ENCODE data around the gene OR2M7.
"Not testable (repeated sequence)": the region's sequence is repeated elsewhere in the genome, so short reads cannot be mapped to it uniquely, and the experiment has no call there.

The OR2M7 gene, protein sequence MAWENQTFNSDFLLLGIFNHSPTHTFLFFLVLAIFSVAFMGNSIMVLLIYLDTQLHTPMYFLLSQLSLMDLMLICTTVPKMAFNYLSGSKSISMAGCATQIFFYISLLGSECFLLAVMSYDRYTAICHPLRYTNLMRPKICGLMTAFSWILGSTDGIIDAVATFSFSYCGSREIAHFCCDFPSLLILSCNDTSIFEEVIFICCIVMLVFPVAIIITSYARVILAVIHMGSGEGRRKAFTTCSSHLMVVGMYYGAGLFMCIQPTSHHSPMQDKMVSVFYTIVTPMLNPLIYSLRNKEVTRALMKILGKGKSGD

DNA sequence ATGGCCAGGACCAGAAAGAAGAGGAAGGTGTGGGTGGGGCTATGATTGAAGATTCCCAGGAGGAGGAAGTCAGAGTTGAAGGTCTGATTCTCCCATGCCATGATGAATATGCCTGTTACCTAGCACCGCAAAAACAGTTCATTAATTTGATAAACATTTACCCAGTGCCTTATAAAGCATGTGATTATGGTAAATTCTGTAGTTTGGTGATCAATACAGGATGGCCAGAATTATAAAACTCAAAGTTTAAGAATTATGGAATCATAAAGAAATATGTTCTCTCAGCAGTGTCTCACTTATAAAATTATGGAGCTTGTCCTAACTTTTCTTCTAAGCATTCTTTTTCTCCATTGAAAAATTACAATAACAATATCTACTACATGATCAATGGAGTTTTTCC is at the start of gene OR2M7:
TSS of gene OR2M7 (minus strand) at position 101 of the 400 bp plus-strand sequence. CDS start at position 101, 0 bp downstream.
- no peaks in the 10 kb centered on the region for H3K4me1 Mint-ChIP-seq
- ATAC-seq (no peak), DNase-seq (no peak)
- peaks cover 0 to 5% of the 10 kb centered on the region in 2 donors for H3K9me3 Mint-ChIP-seq
- no peak within 1 kb of the TSS for H3K27ac Mint-ChIP-seq
- H3K4me3 Mint-ChIP-seq, result no peak within 1 kb of the TSS
- H3K27me3 Mint-ChIP-seq, result no peaks in the 10 kb centered on the region

DNA sequence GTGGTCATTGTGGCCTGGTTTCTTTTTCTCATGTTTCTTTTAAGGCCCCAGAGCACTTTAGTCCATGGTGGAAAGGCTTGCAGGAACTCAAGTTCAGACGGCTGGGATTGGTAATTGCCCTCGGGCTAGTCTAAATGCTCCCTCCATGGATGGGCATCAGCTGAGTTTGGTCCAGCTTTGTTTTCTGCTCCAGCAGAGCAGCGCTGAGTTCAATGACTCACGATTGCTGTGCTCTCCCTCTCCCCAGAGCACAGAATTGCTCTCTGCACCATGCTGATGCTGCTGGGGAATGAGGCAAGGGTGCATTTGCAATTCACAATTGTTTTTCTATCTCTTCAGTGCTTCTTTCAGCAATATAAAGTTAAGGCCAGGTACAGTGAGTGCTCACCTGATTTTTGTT is 49.4 kb upstream of the OR2M7 start:
- Mint-ChIP-seq H3K27ac (peak overlapping the region in 1 of 2 donors; percentile 10), H3K4me3 (no peak overlapping the region), H3K9me3 (no peaks in the 10 kb centered on the region), H3K27me3 (no peaks in the 10 kb centered on the region), H3K4me1 (peaks cover 14% of the 10 kb centered on the region)
- DNase-seq (no peak), ATAC-seq (no peak)

DNA sequence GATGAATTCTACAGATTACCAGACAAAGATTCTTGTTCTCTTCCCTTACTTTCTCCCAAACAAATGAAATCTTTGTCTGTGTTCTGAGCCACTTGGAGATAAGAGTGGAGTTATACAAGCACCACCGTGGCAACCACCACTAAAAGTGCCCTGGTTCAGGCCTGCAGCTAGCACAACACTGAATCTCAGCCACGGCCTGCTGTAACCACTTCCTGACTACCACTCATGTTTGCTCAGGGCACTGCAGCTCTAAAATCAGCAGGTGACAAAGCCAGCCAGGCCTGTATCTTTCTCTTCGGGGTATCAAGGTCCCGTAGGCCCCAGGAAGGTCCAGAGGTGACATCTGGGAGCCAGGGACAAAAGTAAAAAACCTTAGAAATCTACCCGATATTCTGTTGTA is 48.0 kb upstream of the OR2M7 start:
- ATAC-seq (peak; percentile 55), DNase-seq (no peak)
- H3K9me3 Mint-ChIP-seq, result no peaks in the 10 kb centered on the region
- H3K27me3 Mint-ChIP-seq, result no peaks in the 10 kb centered on the region
- no peak overlapping the region for H3K27ac Mint-ChIP-seq
- peaks cover 14% of the 10 kb centered on the region for H3K4me1 Mint-ChIP-seq
- no peak overlapping the region for H3K4me3 Mint-ChIP-seq

DNA sequence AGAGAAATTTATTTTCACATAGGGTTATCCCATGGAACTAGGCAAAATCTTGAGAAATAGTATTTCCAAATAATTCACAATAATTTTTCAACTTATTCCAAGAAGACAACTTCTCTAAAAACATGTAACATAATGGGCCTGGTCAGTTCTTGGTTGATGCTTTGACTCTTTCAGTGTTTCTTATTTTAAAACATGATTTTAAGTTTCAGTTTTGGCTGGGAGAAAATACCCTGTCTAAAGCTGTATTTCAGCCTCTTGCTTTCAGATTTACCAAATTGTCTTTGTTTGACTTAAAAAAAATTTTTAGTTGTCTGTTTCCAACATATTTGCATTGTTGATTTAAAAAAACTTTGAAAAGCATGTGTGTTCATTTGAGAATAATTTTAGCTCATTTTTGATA is 42.2 kb upstream of the OR2M7 start:
- Mint-ChIP-seq H3K9me3 (peaks cover 0 to 6% of the 10 kb centered on the region in 2 donors), H3K27me3 (peaks cover 8% of the 10 kb centered on the region), H3K27ac (no peak overlapping the region), H3K4me3 (no peak overlapping the region), H3K4me1 (no peaks in the 10 kb centered on the region)
- ATAC-seq (no peak), DNase-seq (no peak)

DNA sequence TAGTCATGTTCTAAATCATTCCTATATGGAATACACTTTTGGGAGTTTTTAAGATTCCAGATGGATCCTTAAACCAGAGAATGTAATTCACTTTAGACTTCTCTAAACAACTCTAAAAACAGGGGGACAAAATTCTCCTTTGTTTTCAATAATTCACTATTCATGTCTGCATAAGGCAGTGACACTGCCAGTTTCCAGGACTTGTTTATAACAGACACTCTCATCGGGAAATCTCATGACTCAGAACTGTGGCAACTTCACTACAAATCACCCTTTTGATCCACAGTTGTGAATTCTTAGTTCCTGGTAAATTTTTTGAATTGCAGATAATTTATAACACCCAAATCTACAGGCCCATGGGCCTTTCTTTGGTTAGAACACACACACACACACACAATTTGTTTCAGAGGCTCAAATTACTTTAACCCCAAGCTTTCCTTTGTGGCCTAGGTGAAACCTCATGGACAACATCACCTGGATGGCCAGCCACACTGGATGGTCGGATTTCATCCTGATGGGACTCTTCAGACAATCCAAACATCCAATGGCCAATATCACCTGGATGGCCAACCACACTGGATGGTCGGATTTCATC is 36.9 kb upstream of the OR2M7 start, which contains the start of gene OR2T4:
TSS of gene OR2T4 (plus strand) at position 545 of the 595 bp plus-strand sequence. CDS start at position 545, 0 bp downstream.
- Mint-ChIP-seq H3K9me3 (peaks cover 0 to 6% of the 10 kb centered on the region in 2 donors), H3K27me3 (peaks cover 8% of the 10 kb centered on the region), H3K27ac (peak within 1 kb of the TSS in 1 of 2 donors; percentile 15), H3K4me3 (no peak within 1 kb of the TSS), H3K4me1 (no peaks in the 10 kb centered on the region)
- no peak for DNase-seq
- ATAC-seq, result no peak

DNA sequence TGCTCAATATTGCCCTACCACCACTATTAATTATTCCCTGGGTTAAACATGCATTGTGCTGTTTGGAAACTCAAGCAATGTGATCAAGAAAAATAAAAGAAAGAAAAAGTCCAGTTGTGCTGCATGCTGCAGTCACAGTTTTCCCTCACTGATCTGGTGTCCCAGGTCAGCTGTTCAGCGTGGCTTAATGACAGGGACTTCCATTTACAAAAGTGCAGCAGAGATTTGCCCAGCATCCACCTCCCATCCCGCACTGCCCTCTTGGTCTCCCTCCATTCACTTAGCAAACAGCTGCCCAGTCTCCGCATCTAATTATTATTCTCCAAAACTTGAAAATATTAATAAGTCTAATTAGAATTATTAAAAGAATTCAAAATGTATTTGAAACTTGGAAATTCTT is 35.0 kb upstream of the OR2M7 start:
- H3K4me1 Mint-ChIP-seq, result no peaks in the 10 kb centered on the region
- no peak overlapping the region for H3K27ac Mint-ChIP-seq
- DNase-seq, result no peak
- no peak for ATAC-seq
- H3K9me3 Mint-ChIP-seq, result peaks cover 0 to under 1% of the 10 kb centered on the region in 2 donors
- H3K4me3 Mint-ChIP-seq, result no peak overlapping the region
- H3K27me3 Mint-ChIP-seq, result peaks cover 8% of the 10 kb centered on the region

DNA sequence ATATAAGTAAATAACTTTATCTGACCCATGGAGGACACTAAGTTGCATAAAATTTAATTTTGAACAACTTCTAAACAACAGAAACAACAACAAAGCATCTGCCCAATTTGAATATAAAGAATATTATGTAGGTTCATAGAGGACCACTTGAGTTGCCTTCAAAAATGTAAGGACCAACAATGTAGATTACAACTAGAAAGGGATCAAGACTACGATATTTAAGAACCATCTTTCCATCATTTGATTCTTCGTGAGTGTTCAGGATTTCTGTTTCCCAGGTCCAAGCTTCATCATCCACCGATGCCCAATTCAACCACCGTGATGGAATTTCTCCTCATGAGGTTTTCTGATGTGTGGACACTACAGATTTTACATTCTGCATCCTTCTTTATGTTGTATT is 24.1 kb upstream of the OR2M7 start, which contains the start of gene OR14C36:
TSS of gene OR14C36 (plus strand) at position 301 of the 400 bp plus-strand sequence. CDS start at position 301, 0 bp downstream.
- Mint-ChIP-seq H3K4me3 (no peak within 1 kb of the TSS), H3K4me1 (no peaks in the 10 kb centered on the region), H3K9me3 (no peaks in the 10 kb centered on the region), H3K27ac (no peak within 1 kb of the TSS), H3K27me3 (peaks cover 13% of the 10 kb centered on the region)
- DNase-seq, result no peak
- ATAC-seq, result no peak

DNA sequence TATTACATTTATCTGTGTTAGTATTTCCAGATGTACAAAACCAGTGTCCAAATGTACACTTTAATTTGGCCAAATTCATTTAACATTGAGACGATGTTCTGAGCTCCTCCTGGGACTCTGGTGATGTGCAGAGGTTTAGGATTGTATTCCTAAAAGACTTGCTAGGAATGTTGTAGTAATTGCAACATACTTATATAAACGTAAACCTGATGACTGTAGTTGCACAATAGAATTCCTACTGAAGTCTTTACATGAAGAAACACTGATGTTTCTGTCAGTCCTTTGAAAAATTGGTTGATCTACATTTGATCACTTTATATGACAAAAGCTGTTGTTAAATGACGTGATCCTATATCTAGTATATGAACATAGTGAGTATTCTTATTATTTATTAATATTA is 19.1 kb upstream of the OR2M7 start:
- no peaks in the 10 kb centered on the region for H3K4me1 Mint-ChIP-seq
- H3K27me3 Mint-ChIP-seq, result peaks cover 10% of the 10 kb centered on the region
- no peak overlapping the region for H3K27ac Mint-ChIP-seq
- ATAC-seq (no peak), DNase-seq (no peak)
- H3K9me3 Mint-ChIP-seq, result no peaks in the 10 kb centered on the region
- H3K4me3 Mint-ChIP-seq, result no peak overlapping the region

DNA sequence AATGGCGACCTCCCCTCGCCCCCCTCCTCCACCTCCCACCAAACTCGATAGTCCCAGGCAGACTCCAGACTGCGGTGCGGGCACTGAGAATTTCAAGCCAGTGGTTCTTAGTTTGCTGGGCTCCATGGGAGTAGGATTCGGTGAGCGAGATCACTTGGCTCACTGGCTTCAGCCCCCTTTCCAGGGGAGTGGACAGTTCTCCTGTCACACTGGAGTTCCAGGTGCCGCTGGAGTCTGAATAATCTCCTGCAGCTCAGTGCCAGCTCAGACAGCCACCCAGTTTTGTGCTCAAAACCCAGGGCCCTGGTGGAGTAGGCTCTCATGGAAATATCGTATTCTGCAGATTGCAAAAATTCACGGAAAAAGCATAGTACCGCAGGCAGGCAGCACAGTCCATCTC is 7.6 kb downstream of the OR2M7 start:
- ATAC-seq (no peak), DNase-seq (no peak)
- Mint-ChIP-seq H3K9me3 (peaks cover 19 to 27% of the 10 kb centered on the region in 2 donors), H3K27me3 (no peaks in the 10 kb centered on the region), H3K4me1 (no peaks in the 10 kb centered on the region), H3K27ac (no peak overlapping the region), H3K4me3 (no peak overlapping the region)

DNA sequence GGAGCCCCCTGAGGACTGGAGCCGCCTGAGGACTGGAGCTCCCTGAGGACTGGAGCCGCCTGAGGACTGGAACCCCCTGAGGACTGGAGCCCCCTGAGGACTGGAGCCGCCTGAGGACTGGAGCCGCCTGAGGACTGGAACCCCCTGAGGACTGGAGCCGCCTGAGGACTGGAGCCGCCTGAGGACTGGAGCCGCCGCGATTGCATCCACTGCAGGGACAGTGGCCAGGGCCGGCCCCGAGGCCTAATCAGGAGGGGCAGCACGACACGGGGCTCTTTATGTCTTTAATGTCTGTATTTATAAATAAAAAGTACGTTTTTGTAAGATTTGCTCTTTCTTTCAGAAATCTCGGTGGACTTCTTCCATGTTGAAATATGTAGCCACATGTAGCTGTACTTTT is 17.6 kb downstream of the OR2M7 start:
- H3K27me3 Mint-ChIP-seq, DNase-seq, H3K4me1 Mint-ChIP-seq, H3K27ac Mint-ChIP-seq, H3K9me3 Mint-ChIP-seq, H3K4me3 Mint-ChIP-seq, ATAC-seq: not testable (repeated sequence)

DNA sequence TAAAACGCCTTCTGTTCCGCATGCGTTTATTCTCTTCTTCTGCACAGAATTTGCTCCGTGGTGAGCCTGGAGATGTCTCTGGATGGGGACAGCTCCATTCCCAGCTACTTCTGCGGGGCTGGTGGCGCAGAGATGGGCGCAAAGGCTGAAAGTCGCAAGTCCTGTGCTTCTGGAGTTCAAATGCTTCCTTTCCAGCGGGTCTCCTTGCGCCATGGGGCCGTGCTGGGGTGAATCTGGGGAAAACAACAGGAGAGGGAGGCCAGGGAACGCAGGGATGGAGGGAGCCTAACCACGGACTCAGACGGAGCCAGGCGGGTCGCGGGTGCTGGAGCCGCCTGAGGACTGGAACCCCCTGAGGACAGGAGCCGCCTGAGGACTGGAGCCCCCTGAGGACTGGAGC is 18.3 kb downstream of the OR2M7 start:
- Mint-ChIP-seq H3K9me3 (no peaks in the 10 kb centered on the region), H3K27ac (no peak overlapping the region), H3K4me1 (no peaks in the 10 kb centered on the region), H3K27me3 (no peaks in the 10 kb centered on the region), H3K4me3 (no peak overlapping the region)
- DNase-seq (no peak), ATAC-seq (no peak)

DNA sequence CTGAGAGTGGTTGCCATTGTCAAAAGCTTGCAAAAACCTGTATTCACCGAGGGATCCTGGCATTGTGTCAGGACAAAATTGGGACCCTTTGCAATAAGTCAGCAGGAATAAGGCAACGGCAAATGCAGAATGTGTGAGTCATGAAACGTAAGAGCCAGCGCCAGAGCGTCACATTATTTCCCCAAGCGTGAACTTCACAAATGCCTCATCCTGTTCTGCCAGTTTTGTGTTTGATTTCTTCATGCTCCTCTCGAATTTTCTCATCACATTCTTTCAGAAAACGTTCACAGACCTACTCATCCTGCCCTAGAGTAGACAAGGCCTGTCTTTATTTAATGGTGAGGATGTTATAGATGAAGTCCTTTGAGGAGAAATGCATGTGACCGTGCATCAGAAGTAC is 18.7 kb downstream of the OR2M7 start:
- H3K4me1 Mint-ChIP-seq, H3K27me3 Mint-ChIP-seq, ATAC-seq, H3K27ac Mint-ChIP-seq, H3K4me3 Mint-ChIP-seq, H3K9me3 Mint-ChIP-seq, DNase-seq: not testable (repeated sequence)

DNA sequence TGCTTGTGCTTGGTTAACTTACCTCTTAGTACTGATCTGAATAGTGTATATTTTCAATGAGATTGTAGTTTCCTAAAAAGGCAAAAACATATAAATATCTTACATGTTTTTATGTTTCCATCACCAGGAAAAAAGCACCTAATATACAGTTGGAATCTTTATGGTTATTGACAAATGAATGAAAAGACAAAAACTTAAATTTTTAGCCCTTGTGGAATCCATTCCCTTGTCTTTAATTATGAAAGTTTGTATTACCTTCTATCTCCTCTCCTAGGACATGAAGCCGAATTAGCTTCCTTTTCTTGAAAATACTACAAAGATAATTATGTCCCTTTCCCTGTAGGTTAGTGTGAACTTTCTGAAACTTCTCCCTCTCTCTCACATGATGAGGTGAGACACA is 21.0 kb downstream of the OR2M7 start, which contains the start of gene OR2T12:
TSS of gene OR2T12 (minus strand) at position 101 of the 400 bp plus-strand sequence. CDS start 7,846 bp downstream, outside the sequence.
- Mint-ChIP-seq H3K9me3 (peaks cover 0 to 13% of the 10 kb centered on the region in 2 donors), H3K27me3 (no peaks in the 10 kb centered on the region), H3K4me3 (no peak within 1 kb of the TSS), H3K4me1 (no peaks in the 10 kb centered on the region), H3K27ac (no peak within 1 kb of the TSS)
- ATAC-seq (no peak), DNase-seq (no peak)

DNA sequence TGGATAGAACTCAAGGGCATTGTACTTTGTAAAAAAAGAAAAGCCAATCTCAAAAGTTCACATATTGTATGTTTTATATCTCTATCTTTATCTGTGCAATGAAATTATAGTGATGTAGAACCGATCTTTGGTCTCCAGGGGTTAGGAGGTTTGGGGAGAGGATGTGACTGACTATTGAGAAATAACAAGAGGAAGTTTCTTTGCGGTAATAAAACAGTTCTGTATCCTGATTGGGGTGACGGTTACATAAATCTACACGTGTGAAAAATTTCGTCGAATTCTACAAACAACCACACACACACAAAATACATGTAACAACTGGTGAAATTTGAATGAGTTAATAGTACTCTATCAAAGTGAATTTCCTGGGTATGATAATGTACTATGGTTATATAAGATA is 36.0 kb downstream of the OR2M7 start:
- Mint-ChIP-seq H3K27ac (no peak overlapping the region), H3K27me3 (no peaks in the 10 kb centered on the region), H3K9me3 (peaks cover 0 to 4% of the 10 kb centered on the region in 2 donors), H3K4me3 (no peak overlapping the region), H3K4me1 (no peaks in the 10 kb centered on the region)
- DNase-seq (no peak), ATAC-seq (no peak)

DNA sequence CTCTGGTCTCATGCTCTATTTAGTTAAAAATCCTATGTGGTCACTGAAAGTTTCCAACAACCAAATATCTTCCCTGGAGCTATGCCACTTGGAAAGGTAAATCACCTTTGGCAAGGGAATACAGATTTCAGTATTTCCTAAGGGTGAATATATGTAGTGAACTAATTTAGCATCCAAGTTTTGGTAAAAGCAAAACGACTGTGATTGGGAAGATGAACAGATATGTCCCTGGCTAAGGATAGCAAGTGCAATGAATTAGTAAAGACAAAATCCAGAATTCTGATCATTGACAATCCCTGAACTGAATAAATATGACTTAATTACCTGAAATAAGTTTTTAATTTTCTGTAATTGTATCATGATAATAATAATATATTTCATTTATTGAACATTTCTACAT is 46.5 kb downstream of the OR2M7 start, which contains the start of gene OR2T33:
TSS of gene OR2T33 (minus strand) at position 101 of the 400 bp plus-strand sequence. CDS start 4,162 bp downstream, outside the sequence.
- Mint-ChIP-seq H3K4me3 (no peak within 1 kb of the TSS), H3K9me3 (no peaks in the 10 kb centered on the region), H3K27me3 (no peaks in the 10 kb centered on the region), H3K27ac (no peak within 1 kb of the TSS), H3K4me1 (no peaks in the 10 kb centered on the region)
- DNase-seq (no peak), ATAC-seq (no peak)
